GM21360 (cell line): ENCODE measurements around the gene TEC.

Source experiments
- ATAC-seq: cut with Tn5 transposase; IDR thresholded peaks from one replicate; pipeline ENCODE4 v1.9.1; 2021; ENCODE audit warnings: mild to moderate bottlenecking, moderate library complexity; ENCODE audit not compliant: unreplicated experiment

The TEC gene

GRCh38 chr4:48270523-48270897, 872 bp upstream of the TEC start:
- no peak for ATAC-seq

GRCh38 chr4:48269861-48270522, 354 bp upstream of the TEC start:
- ATAC-seq = peak; percentile 74

- ATAC-seq = no peak
Observed at GRCh38 chr4:48267574-48267973, 2.1 kb downstream of the TEC start.

- ATAC-seq = no peak
Observed at GRCh38 chr4:48266781-48267180, 2.9 kb downstream of the TEC start.

- ATAC-seq = no peak
Observed at GRCh38 chr4:48262926-48263325, 6.7 kb downstream of the TEC start.

GRCh38 chr4:48262484-48262883, 7.2 kb downstream of the TEC start:
- no peak for ATAC-seq

- no peak for ATAC-seq
Observed at GRCh38 chr4:48261281-48261680, 8.4 kb downstream of the TEC start.

- ATAC-seq = no peak
Observed at GRCh38 chr4:48259748-48260147, 9.9 kb downstream of the TEC start.

- no peak for ATAC-seq
Observed at GRCh38 chr4:48258845-48259397, 10.7 kb downstream of the TEC start.

- ATAC-seq = no peak
Observed at GRCh38 chr4:48255959-48256342, 13.7 kb downstream of the TEC start.

GRCh38 chr4:48255072-48255958, 14.3 kb downstream of the TEC start:
- no peak for ATAC-seq

GRCh38 chr4:48254381-48255071, 15.1 kb downstream of the TEC start:
- ATAC-seq = no peak

GRCh38 chr4:48252313-48252712, 17.3 kb downstream of the TEC start:
- ATAC-seq = no peak

- ATAC-seq = no peak
Observed at GRCh38 chr4:48250980-48251379, 18.7 kb downstream of the TEC start.

- no peak for ATAC-seq
Observed at GRCh38 chr4:48250343-48250742, 19.3 kb downstream of the TEC start.

- no peak for ATAC-seq
Observed at GRCh38 chr4:48249378-48249777, 20.3 kb downstream of the TEC start.

GRCh38 chr4:48248559-48248953, 21.1 kb downstream of the TEC start:
- ATAC-seq = peak; percentile 42

GRCh38 chr4:48247878-48248558, 21.6 kb downstream of the TEC start:
- peak; percentile 43 for ATAC-seq

- peak; percentile 41 for ATAC-seq
Observed at GRCh38 chr4:48247142-48247877, 22.3 kb downstream of the TEC start.

GRCh38 chr4:48244665-48245064, 25.0 kb downstream of the TEC start:
- ATAC-seq = no peak
